GM10847 (cell line): ENCODE measurements around the gene LRRC8B.
A peak's percentile ranks its signal among the peaks of the same experiment; 100 is the strongest.

Experiments used
- POLR2A ChIP-seq: IDR thresholded peaks from 2 replicates; pipeline ENCODE4 v1.6.1; 2011; ENCODE audit not compliant: insufficient read length; ENCODE audit errors: extremely low read depth

The LRRC8B gene

GRCh38 chr1:89524369-89525168 is at the start of gene LRRC8B:
TSS of gene LRRC8B (plus strand) at chr1:89524829. CDS start at chr1:89582651, 57,822 bp downstream.
- TF ChIP-seq POLR2A = peak; percentile 75

- no peak for TF ChIP-seq POLR2A
Measured at GRCh38 chr1:89475269-89475668, 49.4 kb upstream of the LRRC8B start.

GRCh38 chr1:89476072-89476471 is 48.6 kb upstream of the LRRC8B start:
- TF ChIP-seq POLR2A = no peak

GRCh38 chr1:89483010-89483756 is 41.4 kb upstream of the LRRC8B start:
- TF ChIP-seq POLR2A = no peak

GRCh38 chr1:89483757-89484077 is 40.9 kb upstream of the LRRC8B start:
- no peak for TF ChIP-seq POLR2A

GRCh38 chr1:89484092-89485038 is 40.3 kb upstream of the LRRC8B start:
- TF ChIP-seq POLR2A = no peak

GRCh38 chr1:89487972-89488371 is 36.7 kb upstream of the LRRC8B start:
- no peak for TF ChIP-seq POLR2A

- TF ChIP-seq POLR2A = no peak
Measured at GRCh38 chr1:89489047-89489729, 35.4 kb upstream of the LRRC8B start.

GRCh38 chr1:89490389-89490788 is 34.2 kb upstream of the LRRC8B start:
- no peak for TF ChIP-seq POLR2A

GRCh38 chr1:89499320-89499719 is 25.3 kb upstream of the LRRC8B start:
- TF ChIP-seq POLR2A = no peak

GRCh38 chr1:89502042-89502441 is 22.6 kb upstream of the LRRC8B start:
- TF ChIP-seq POLR2A = no peak

GRCh38 chr1:89502895-89503294 is 21.7 kb upstream of the LRRC8B start:
- no peak for TF ChIP-seq POLR2A

GRCh38 chr1:89503690-89504089 is 20.9 kb upstream of the LRRC8B start:
- no peak for TF ChIP-seq POLR2A

- no peak for TF ChIP-seq POLR2A
Measured at GRCh38 chr1:89512996-89513720, 11.5 kb upstream of the LRRC8B start.

- TF ChIP-seq POLR2A = no peak
Measured at GRCh38 chr1:89516055-89516454, 8.6 kb upstream of the LRRC8B start.

GRCh38 chr1:89518221-89518631 is 6.4 kb upstream of the LRRC8B start:
- no peak for TF ChIP-seq POLR2A
